Fibroblast of upper back skin (primary cell): ENCODE measurements around the gene C11orf54.
A peak's percentile ranks its signal among the peaks of the same experiment; 100 is the strongest.

ENCODE experiments used
- DNase-seq: peaks from one replicate; pipeline ENCODE4 v3.0.0-alpha.2; 2013

The C11orf54 gene

DNA sequence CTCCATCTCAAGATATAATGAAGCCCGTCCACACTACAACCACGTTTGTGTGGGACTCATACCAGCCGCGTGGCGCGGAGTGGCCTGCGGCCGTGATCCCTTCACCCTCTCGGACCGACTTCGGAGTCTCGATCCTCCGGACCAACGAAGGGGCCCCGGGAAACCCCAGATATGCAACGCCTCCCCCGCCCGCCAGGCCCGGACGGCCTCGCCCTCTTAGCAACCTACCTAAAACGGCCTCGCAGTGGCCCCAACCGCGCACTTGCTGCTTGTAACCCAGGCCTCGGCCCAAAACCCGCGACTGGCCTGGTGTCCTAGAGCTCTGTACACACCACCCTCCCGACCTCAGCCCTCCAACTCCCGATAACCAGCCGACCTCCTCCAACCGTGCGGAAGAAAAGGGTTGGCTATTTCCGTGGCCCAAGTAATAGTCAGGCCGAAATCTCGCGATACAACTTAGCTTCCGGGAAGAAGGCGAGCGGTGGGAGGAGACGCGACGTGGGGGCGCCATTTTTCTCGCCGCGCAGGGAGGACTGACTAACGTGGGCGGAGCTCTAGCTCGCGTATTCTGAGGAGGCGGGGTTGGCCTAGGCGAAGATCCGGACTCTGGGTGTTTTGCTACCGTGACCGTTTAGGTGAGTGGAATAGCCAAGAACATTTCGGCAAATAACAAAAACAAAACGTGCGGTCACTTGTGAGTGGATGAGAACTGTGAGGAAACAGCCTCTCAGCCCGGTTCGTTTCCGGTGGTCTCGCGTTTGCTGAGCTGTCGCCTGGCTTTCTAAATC lies at the start of gene C11orf54, which contains the start of gene TAF1D:
C11orf54 (plus strand) TSS at position 579 of the 788 bp plus-strand sequence. CDS start 5,722 bp downstream, outside the sequence.
TAF1D (minus strand) TSS at position 402 of the 788 bp plus-strand sequence. CDS start 2,191 bp downstream, outside the sequence.
- peak; percentile 99 for DNase-seq

- no peak for DNase-seq
Observed at GRCh38 chr11:93694109-93694508, 47.4 kb upstream of the C11orf54 start.

DNA sequence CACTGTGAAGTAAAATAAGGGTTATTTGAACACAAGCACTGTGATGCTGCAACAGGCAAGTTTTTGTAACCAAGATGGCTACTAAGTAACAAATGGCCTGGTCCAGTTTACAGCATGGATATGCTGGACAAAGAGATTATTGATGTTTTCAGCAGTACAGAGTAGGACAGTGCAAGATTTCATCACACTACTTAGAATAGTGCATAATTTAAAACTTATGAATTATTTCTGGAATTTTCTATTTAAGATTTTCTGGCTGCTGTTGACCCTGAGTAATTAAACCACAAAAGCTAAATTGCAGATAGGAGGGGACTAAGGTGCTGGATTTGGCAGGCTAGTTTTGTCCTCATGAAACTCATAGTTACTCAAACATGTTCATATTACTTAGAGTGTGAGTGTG lies 46.9 kb upstream of the C11orf54 start:
- DNase-seq = peak; percentile 8

DNA sequence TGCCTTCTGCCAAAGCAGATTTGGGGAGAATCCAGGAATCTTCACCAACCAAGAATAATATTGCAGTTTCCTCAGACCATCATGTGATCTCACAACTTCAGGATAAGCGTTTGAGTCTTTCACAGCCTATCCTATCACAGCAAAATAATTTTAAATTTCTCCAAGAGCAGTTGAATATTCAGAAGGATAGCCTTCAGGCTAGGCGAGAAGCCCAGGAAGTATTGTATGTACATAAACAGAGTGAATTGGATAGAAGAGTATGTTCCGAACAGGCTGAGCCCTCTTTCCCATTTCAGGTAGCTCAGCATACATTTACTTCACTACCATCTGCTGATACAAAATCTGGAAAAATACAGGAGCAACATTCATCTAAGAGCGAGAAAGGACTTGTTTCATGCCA lies 43.9 kb upstream of the C11orf54 start:
- DNase-seq = no peak

GRCh38 chr11:93700830-93701229 lies 40.6 kb upstream of the C11orf54 start:
- DNase-seq = no peak

DNA sequence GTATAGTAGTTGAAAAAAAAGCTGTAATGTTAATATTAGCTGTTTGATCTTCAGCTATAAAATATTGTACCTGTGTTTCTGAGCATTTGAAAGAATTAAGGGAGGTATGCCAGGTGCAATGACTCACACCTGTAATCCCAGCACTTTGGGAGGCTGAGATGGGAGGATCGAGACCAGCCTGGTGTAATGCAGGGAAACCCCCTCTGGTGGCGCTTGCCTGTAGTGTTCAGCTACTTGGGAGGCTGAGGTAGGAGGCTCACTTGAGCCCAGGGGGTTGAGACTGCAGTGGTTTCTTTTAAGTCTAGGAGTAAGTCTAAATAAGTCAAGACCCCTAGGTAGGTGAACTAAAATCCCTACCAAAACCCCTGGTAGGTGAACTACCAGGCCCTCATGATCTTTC lies 37.2 kb upstream of the C11orf54 start:
- DNase-seq = no peak

- no peak for DNase-seq
Observed at GRCh38 chr11:93710239-93710638, 31.2 kb upstream of the C11orf54 start.

DNA sequence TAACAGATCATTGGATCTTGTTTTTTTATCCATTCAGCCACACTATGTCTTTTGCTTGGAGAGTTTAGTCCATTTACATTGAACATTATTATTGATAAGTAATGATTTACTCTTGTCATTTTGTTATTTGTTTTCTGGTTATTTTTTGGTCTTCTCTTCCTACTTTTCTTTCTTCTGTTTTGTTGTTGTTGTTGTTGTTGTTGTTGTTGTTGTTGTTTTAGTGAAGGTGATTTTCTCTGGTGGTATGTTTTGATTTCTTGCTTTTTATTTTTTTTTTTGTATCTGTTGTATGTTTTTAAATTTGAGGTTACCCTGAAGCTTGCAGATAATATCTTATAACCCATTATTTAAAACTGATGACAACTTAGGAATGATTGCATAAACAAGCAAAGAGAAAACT lies 28.8 kb upstream of the C11orf54 start:
- no peak for DNase-seq

- DNase-seq = no peak
Observed at GRCh38 chr11:93715797-93716396, 25.6 kb upstream of the C11orf54 start.

- DNase-seq = peak; percentile 39
Observed at GRCh38 chr11:93717501-93717900, 24.0 kb upstream of the C11orf54 start.

GRCh38 chr11:93718057-93718563 lies 23.4 kb upstream of the C11orf54 start:
- DNase-seq = no peak

- DNase-seq = no peak
Observed at GRCh38 chr11:93719310-93719709, 22.2 kb upstream of the C11orf54 start.

- no peak for DNase-seq
Observed at GRCh38 chr11:93720522-93720921, 20.9 kb upstream of the C11orf54 start.

DNA sequence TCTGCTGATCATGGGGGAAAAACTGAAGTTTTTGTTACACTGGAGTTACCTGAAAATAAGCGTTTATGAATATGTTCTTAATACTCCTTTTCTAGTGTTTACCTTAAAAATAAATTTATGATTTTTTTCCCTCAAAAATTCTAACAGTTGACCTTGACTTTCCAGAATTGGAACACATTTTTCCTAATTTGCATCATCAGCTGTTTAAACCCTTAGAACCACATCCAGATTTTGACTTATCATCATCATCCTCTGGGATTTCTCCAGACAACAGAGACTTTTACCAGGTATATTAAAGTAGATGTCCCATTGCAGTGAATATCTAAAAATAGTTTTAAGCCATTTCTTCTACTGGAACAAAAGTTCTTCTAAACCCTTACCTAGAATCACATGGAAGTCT lies 17.4 kb upstream of the C11orf54 start:
- no peak for DNase-seq

- DNase-seq = peak; percentile 21
Observed at GRCh38 chr11:93727985-93728791, 13.3 kb upstream of the C11orf54 start.

DNA sequence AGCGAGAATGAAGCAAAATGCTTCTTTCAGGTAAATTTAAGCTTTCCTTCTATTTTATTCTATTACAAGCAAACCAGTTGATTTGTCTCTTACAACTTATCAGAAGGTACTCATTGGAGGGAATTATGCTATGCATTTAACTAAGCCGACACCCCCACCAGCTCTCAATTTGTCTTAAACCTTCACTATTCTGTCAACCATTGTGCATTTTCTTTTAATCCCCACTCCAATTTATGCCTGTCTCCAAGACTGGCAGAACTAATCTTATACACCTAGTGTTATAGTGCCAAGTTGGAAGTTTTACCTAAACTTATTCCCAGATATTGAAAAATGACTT lies 12.7 kb upstream of the C11orf54 start:
- DNase-seq = no peak

GRCh38 chr11:93729129-93729616 lies 12.3 kb upstream of the C11orf54 start:
- DNase-seq = no peak

GRCh38 chr11:93730108-93731107 lies 11.1 kb upstream of the C11orf54 start:
- no peak for DNase-seq

- no peak for DNase-seq
Observed at GRCh38 chr11:93732237-93732892, 9.1 kb upstream of the C11orf54 start.

DNA sequence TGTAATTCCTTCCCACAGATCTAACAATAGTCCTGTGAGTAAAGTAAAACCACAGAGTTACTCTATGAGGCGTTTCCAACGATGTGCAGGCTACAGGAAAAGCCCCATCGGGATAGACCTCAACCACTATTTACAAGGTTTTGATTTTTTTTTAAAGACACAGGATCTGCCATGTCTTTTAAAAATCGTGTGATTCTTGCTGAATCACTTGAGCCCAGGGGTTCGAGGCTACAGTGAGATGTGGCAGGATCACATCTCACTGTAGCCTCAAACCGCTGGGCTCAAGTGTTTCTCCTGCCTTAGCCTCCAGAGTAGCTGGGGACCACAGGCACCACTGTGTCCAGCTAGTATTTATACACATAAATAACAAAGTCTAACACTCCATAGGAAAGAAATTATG lies 8.0 kb upstream of the C11orf54 start:
- DNase-seq = no peak
